ENCODE data around the gene VAC14. TPM values are rescaled to one million over a fixed set of nuclear protein-coding genes. Genes with fewer than 3 reads are reported as not detected.

The VAC14 gene
- total RNA-seq, 4 donors from 2014 or later, result 18.6 to 32.2 (median 25.9) TPM

GRCh38 chr16:70684146-70685060 is 116.6 kb downstream of the VAC14 start:
- no peak for DNase-seq
- H3K36me3 ChIP-seq, result peaks cover 2 to 24% (median 11%) of the 10 kb centered on the region in 3 donors
- peak overlapping the region; percentile 88 to 95 (median 91) for H3K27ac ChIP-seq
- no peak for TF ChIP-seq POLR2A (IDR thresholded peaks at IDR 0.05)
- TF ChIP-seq CTCF (IDR thresholded peaks at IDR 0.05), result no peak
- no peaks in the 10 kb centered on the region for H3K27me3 ChIP-seq
- peaks cover 70 to 93% (median 80%) of the 10 kb centered on the region in 3 donors for H3K4me1 ChIP-seq
- no peaks in the 10 kb centered on the region for H3K9me3 ChIP-seq
- intact Hi-C loops (cut with DNase I), result no loop called here
- peak overlapping the region; percentile 61 to 85 (median 76) for H3K4me3 ChIP-seq
- WGBS, 2 donors, result 23 to 56% methylated on average over 3 to 5 of the region's 14 CpGs

GRCh38 chr16:70683146-70683944 is 117.6 kb downstream of the VAC14 start:
- Histone ChIP-seq H3K27me3 (no peaks in the 10 kb centered on the region), H3K27ac (peak overlapping the region; percentile 88 to 95 (median 91)), H3K4me1 (peaks cover 59 to 85% (median 69%) of the 10 kb centered on the region in 3 donors), H3K4me3 (peak overlapping the region in 3 of 4 donors; percentile 61 to 85 (median 77)), H3K9me3 (no peaks in the 10 kb centered on the region), H3K36me3 (peaks cover 11 to 35% (median 17%) of the 10 kb centered on the region in 3 donors)
- 51% methylated on average over 3 to 5 of the region's 13 CpGs for WGBS, 2 donors
- DNase-seq, result no peak
- no peak for TF ChIP-seq CTCF (IDR thresholded peaks at IDR 0.05)
- no peak for TF ChIP-seq POLR2A (IDR thresholded peaks at IDR 0.05)
- intact Hi-C loops (cut with DNase I), result no loop called here

GRCh38 chr16:70682239-70683145 is 118.5 kb downstream of the VAC14 start:
- intact Hi-C loops (cut with DNase I), result no loop called here
- H3K4me1 ChIP-seq, result peaks cover 55 to 77% (median 61%) of the 10 kb centered on the region in 3 donors
- 49 to 59% methylated on average over 4 to 6 of the region's 14 CpGs for whole genome bisulfite sequencing, 2 donors
- H3K36me3 ChIP-seq, result peaks cover 20 to 43% (median 26%) of the 10 kb centered on the region in 3 donors
- peak overlapping the region; percentile 55 to 95 (median 82) for H3K27ac ChIP-seq
- no peak for DNase-seq
- no peaks in the 10 kb centered on the region for H3K9me3 ChIP-seq
- no peaks in the 10 kb centered on the region for H3K27me3 ChIP-seq
- peak overlapping the region in 3 of 4 donors; percentile 1 to 85 (median 77) for H3K4me3 ChIP-seq
- TF ChIP-seq POLR2A (IDR thresholded peaks at IDR 0.05) (no peak), CTCF (IDR thresholded peaks at IDR 0.05) (peak in 1 of 6 experiments; percentile 18)

- no peak for DNase-seq
- intact Hi-C loops (cut with DNase I), result no loop called here
- TF ChIP-seq CTCF (IDR thresholded peaks at IDR 0.05), result no peak
- no peak for TF ChIP-seq POLR2A (IDR thresholded peaks at IDR 0.05)
- peaks cover 49 to 68% (median 53%) of the 10 kb centered on the region in 3 donors for H3K4me1 ChIP-seq
- WGBS, 2 donors, result 45% methylated on average over 4 of the region's 13 CpGs; no CpG with 5 or more reads in 1 of the 2 donors
- peak overlapping the region; percentile 55 to 95 (median 82) for H3K27ac ChIP-seq
- peaks cover 28 to 52% (median 35%) of the 10 kb centered on the region in 3 donors for H3K36me3 ChIP-seq
- H3K27me3 ChIP-seq, result no peaks in the 10 kb centered on the region
- peak overlapping the region in 3 of 4 donors; percentile 1 to 19 (median 16) for H3K4me3 ChIP-seq
- no peaks in the 10 kb centered on the region for H3K9me3 ChIP-seq
These were observed 119.3 kb downstream of the VAC14 start for GRCh38 chr16:70681382-70682238.

Measured in esophagus squamous epithelium (tissue), 5 donors.